ENCODE measurements around the gene DLG1.

DLG1 gene

GRCh38 chr3:197181741-197182140 lies 116.7 kb downstream of the DLG1 start:
- peak overlapping the region in 1 of 2 experiments; percentile 49 for H3K4me3 ChIP-seq (ENCODE audit: insufficient read depth in 1 of 2, low read depth in 1 of 2, low read length in 2 of 2)
- no peak overlapping the region for H3K14ac ChIP-seq (ENCODE audit: low read length in 2 of 2)
- 49% methylated on average over 5 of the region's 6 CpGs for WGBS
- H2BK5ac ChIP-seq (ENCODE audit: low read depth, low read length, poor library complexity, severe bottlenecking), result no peak overlapping the region
- peaks cover 4% of the 10 kb centered on the region for H3K79me1 ChIP-seq (replicated peaks; ENCODE audit: low read length, poor library complexity, severe bottlenecking)
- no peak overlapping the region for H2AFZ ChIP-seq (ENCODE audit: low read depth, low read length)
- no peak overlapping the region for H2BK15ac ChIP-seq (ENCODE audit: low read depth, poor library complexity, severe bottlenecking)
- no peak overlapping the region for H2AK5ac ChIP-seq (ENCODE audit: low read length, severe bottlenecking)
- H3K36me3 ChIP-seq (ENCODE audit: control insufficient read depth in 1 of 2, insufficient read depth in 2 of 2, low read depth in 1 of 2, low read length in 2 of 2), result peaks cover 4 to 6% of the 10 kb centered on the region in 2 experiments
- no peak overlapping the region for H3K4me2 ChIP-seq (ENCODE audit: low read length, poor library complexity, severe bottlenecking)
- no peak overlapping the region for H2BK120ac ChIP-seq (ENCODE audit: low read depth, low read length)
- H3K9me3 ChIP-seq (ENCODE audit: control insufficient read depth, low read length), result no peaks in the 10 kb centered on the region
- H3K9ac ChIP-seq (ENCODE audit: low read length), result peak overlapping the region; percentile 68
- peak; percentile 83 for DNase-seq
- no peak overlapping the region for H2BK12ac ChIP-seq (ENCODE audit: low read length in 2 of 2)
- no peak overlapping the region for H4K91ac ChIP-seq (ENCODE audit: low read length)
- H3K18ac ChIP-seq (ENCODE audit: low read depth in 1 of 2, low read length in 2 of 2), result no peak overlapping the region
- no peak overlapping the region for H3K4ac ChIP-seq (ENCODE audit: low read depth in 1 of 2, low read length in 2 of 2)
- H3K23ac ChIP-seq (ENCODE audit: low read length in 2 of 2), result no peak overlapping the region
- H3K4me1 ChIP-seq (ENCODE audit: control insufficient read depth, insufficient read depth, low read depth, low read length), result peaks cover 4% of the 10 kb centered on the region
- H4K8ac ChIP-seq (ENCODE audit: low read length), result no peak overlapping the region
- no peak overlapping the region for H3K27ac ChIP-seq (ENCODE audit: low read length, poor library complexity, severe bottlenecking)
- H3K27me3 ChIP-seq (ENCODE audit: control insufficient read depth in 1 of 2, insufficient read depth in 1 of 2, low read length in 2 of 2), result no peaks in the 10 kb centered on the region

- WGBS, result 91% methylated on average over 5 of the region's 5 CpGs
- peaks cover 9% of the 10 kb centered on the region for H3K79me1 ChIP-seq (replicated peaks; ENCODE audit: low read length, poor library complexity, severe bottlenecking)
Observed at GRCh38 chr3:197178998-197179397, 119.4 kb downstream of the DLG1 start.

DNA sequence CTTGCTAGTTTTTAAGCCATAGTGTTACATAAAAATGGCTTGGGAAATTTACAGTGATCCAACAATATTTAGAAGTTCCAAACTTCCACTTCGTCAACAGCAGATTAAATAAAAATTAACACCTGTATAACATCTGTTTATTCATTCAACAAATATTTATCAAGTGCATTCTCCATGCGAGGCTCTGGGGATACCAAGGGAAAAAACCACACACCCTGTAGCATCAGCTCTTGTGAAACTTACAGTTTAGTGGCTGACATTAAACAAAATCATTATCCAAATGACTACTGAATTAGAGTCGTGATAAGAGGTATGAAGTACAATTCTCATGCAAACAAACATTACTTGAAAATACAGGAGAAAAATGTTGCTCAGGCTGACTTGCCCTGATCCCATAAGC lies 122.9 kb downstream of the DLG1 start:
- Histone ChIP-seq H2AK5ac (ENCODE audit: low read length, severe bottlenecking) (no peak overlapping the region), H2BK15ac (ENCODE audit: low read depth, poor library complexity, severe bottlenecking) (no peak overlapping the region), H3K4me1 (ENCODE audit: control insufficient read depth, insufficient read depth, low read depth, low read length) (no peaks in the 10 kb centered on the region), H3K4me2 (ENCODE audit: low read length, poor library complexity, severe bottlenecking) (no peak overlapping the region), H3K9ac (ENCODE audit: low read length) (no peak overlapping the region), H3K27me3 (ENCODE audit: control insufficient read depth in 1 of 2, insufficient read depth in 1 of 2, low read length in 2 of 2) (no peaks in the 10 kb centered on the region), H4K91ac (ENCODE audit: low read length) (no peak overlapping the region), H3K9me3 (ENCODE audit: control insufficient read depth, low read length) (no peaks in the 10 kb centered on the region), H3K23ac (ENCODE audit: low read length in 2 of 2) (no peak overlapping the region), H3K4ac (ENCODE audit: low read depth in 1 of 2, low read length in 2 of 2) (no peak overlapping the region), H2AFZ (ENCODE audit: low read depth, low read length) (no peak overlapping the region), H3K14ac (ENCODE audit: low read length in 2 of 2) (no peak overlapping the region), H3K27ac (ENCODE audit: low read length, poor library complexity, severe bottlenecking) (no peak overlapping the region), H3K36me3 (ENCODE audit: control insufficient read depth in 1 of 2, insufficient read depth in 2 of 2, low read depth in 1 of 2, low read length in 2 of 2) (peaks cover 0 to 3% of the 10 kb centered on the region in 2 experiments), H3K18ac (ENCODE audit: low read depth in 1 of 2, low read length in 2 of 2) (no peak overlapping the region), H2BK120ac (ENCODE audit: low read depth, low read length) (no peak overlapping the region), H4K8ac (ENCODE audit: low read length) (no peak overlapping the region), H2BK12ac (ENCODE audit: low read length in 2 of 2) (no peak overlapping the region), H2BK5ac (ENCODE audit: low read depth, low read length, poor library complexity, severe bottlenecking) (no peak overlapping the region), H3K79me1 (replicated peaks; ENCODE audit: low read length, poor library complexity, severe bottlenecking) (peaks cover 11% of the 10 kb centered on the region), H3K4me3 (ENCODE audit: insufficient read depth in 1 of 2, low read depth in 1 of 2, low read length in 2 of 2) (no peak overlapping the region)
- no peak for DNase-seq
- WGBS, result 75% methylated on average over 2 of the region's 3 CpGs

More at GRCh38 chr3:197178998-197179397, 119.4 kb downstream of the DLG1 start:
- H3K36me3 ChIP-seq (ENCODE audit: control insufficient read depth in 1 of 2, insufficient read depth in 2 of 2, low read depth in 1 of 2, low read length in 2 of 2), result peaks cover 4% of the 10 kb centered on the region in 2 experiments
- no peak overlapping the region for H2AK5ac ChIP-seq (ENCODE audit: low read length, severe bottlenecking)
- no peak overlapping the region for H2BK12ac ChIP-seq (ENCODE audit: low read length in 2 of 2)
- H4K8ac ChIP-seq (ENCODE audit: low read length), result no peak overlapping the region
- H3K23ac ChIP-seq (ENCODE audit: low read length in 2 of 2), result no peak overlapping the region
- no peak overlapping the region for H2BK5ac ChIP-seq (ENCODE audit: low read depth, low read length, poor library complexity, severe bottlenecking)
- H3K9ac ChIP-seq (ENCODE audit: low read length), result no peak overlapping the region
- no peaks in the 10 kb centered on the region for H3K27me3 ChIP-seq (ENCODE audit: control insufficient read depth in 1 of 2, insufficient read depth in 1 of 2, low read length in 2 of 2)
- no peak overlapping the region for H2AFZ ChIP-seq (ENCODE audit: low read depth, low read length)
- no peak overlapping the region for H3K27ac ChIP-seq (ENCODE audit: low read length, poor library complexity, severe bottlenecking)
- H2BK120ac ChIP-seq (ENCODE audit: low read depth, low read length), result no peak overlapping the region
- DNase-seq, result no peak
- H3K4me2 ChIP-seq (ENCODE audit: low read length, poor library complexity, severe bottlenecking), result no peak overlapping the region
- H3K14ac ChIP-seq (ENCODE audit: low read length in 2 of 2), result no peak overlapping the region
- no peak overlapping the region for H3K4me3 ChIP-seq (ENCODE audit: insufficient read depth in 1 of 2, low read depth in 1 of 2, low read length in 2 of 2)
- H3K4ac ChIP-seq (ENCODE audit: low read depth in 1 of 2, low read length in 2 of 2), result no peak overlapping the region
- H4K91ac ChIP-seq (ENCODE audit: low read length), result no peak overlapping the region
- H2BK15ac ChIP-seq (ENCODE audit: low read depth, poor library complexity, severe bottlenecking), result no peak overlapping the region
- peaks cover 4% of the 10 kb centered on the region for H3K4me1 ChIP-seq (ENCODE audit: control insufficient read depth, insufficient read depth, low read depth, low read length)
- H3K9me3 ChIP-seq (ENCODE audit: control insufficient read depth, low read length), result no peaks in the 10 kb centered on the region
- H3K18ac ChIP-seq (ENCODE audit: low read depth in 1 of 2, low read length in 2 of 2), result no peak overlapping the region

DNA sequence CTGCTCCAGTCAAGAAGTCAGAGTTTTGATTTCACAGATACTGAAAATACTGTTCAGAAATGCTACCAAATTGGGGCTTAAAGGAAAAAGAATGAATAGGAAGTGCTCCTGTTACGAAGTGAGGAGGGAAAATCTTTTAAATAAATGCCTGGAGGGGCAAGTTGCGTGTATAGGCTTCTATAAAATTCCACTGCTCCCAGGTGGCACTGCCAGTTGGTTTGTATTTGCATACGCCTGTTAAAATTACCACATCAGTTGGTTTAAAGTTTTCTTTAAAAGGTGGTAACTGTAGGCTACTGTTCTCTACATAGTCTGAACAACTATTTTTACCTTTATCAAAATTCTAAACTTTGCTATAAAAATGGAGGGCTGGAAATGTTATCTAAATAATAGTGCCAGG lies 123.5 kb downstream of the DLG1 start:
- Histone ChIP-seq H4K8ac (ENCODE audit: low read length) (no peak overlapping the region), H3K4ac (ENCODE audit: low read depth in 1 of 2, low read length in 2 of 2) (no peak overlapping the region)
- 87% methylated on average over 2 of the region's 3 CpGs for WGBS

More for the DNA sequence above, 123.5 kb downstream of the DLG1 start:
- H3K27me3 ChIP-seq (ENCODE audit: control insufficient read depth in 1 of 2, insufficient read depth in 1 of 2, low read length in 2 of 2), result no peaks in the 10 kb centered on the region
- no peak overlapping the region for H2BK120ac ChIP-seq (ENCODE audit: low read depth, low read length)
- no peak overlapping the region for H3K23ac ChIP-seq (ENCODE audit: low read length in 2 of 2)
- no peak overlapping the region for H2BK5ac ChIP-seq (ENCODE audit: low read depth, low read length, poor library complexity, severe bottlenecking)
- no peak overlapping the region for H3K4me3 ChIP-seq (ENCODE audit: insufficient read depth in 1 of 2, low read depth in 1 of 2, low read length in 2 of 2)
- no peak overlapping the region for H2BK12ac ChIP-seq (ENCODE audit: low read length in 2 of 2)
- H3K36me3 ChIP-seq (ENCODE audit: control insufficient read depth in 1 of 2, insufficient read depth in 2 of 2, low read depth in 1 of 2, low read length in 2 of 2), result peaks cover 0 to 3% of the 10 kb centered on the region in 2 experiments
- H3K79me1 ChIP-seq (replicated peaks; ENCODE audit: low read length, poor library complexity, severe bottlenecking), result peaks cover 11% of the 10 kb centered on the region
- H2AFZ ChIP-seq (ENCODE audit: low read depth, low read length), result no peak overlapping the region
- H2BK15ac ChIP-seq (ENCODE audit: low read depth, poor library complexity, severe bottlenecking), result no peak overlapping the region
- DNase-seq, result no peak
- no peak overlapping the region for H4K91ac ChIP-seq (ENCODE audit: low read length)
- no peak overlapping the region for H2AK5ac ChIP-seq (ENCODE audit: low read length, severe bottlenecking)
- H3K4me1 ChIP-seq (ENCODE audit: control insufficient read depth, insufficient read depth, low read depth, low read length), result no peaks in the 10 kb centered on the region
- H3K9ac ChIP-seq (ENCODE audit: low read length), result no peak overlapping the region
- no peak overlapping the region for H3K18ac ChIP-seq (ENCODE audit: low read depth in 1 of 2, low read length in 2 of 2)
- no peak overlapping the region for H3K14ac ChIP-seq (ENCODE audit: low read length in 2 of 2)
- H3K4me2 ChIP-seq (ENCODE audit: low read length, poor library complexity, severe bottlenecking), result no peak overlapping the region
- H3K9me3 ChIP-seq (ENCODE audit: control insufficient read depth, low read length), result no peaks in the 10 kb centered on the region
- no peak overlapping the region for H3K27ac ChIP-seq (ENCODE audit: low read length, poor library complexity, severe bottlenecking)
